ENCODE measurements around the gene USP25.

GRCh38 chr21:15875286-15875685 is 145.5 kb downstream of the USP25 start:
- no peak for TF ChIP-seq CTCF (IDR thresholded peaks at IDR 0.05 in 8 of 11, conservative IDR thresholded peaks at IDR 0.05 in 3 of 11)
- TF ChIP-seq POLR2AphosphoS5 (IDR thresholded peaks at IDR 0.05): no peak
- no peak for TF ChIP-seq POLR2A (IDR thresholded peaks at IDR 0.05)
